Subcutaneous adipose tissue (tissue), 4 donors: Measurements from ENCODE around the gene REXO1. TPM values are rescaled to one million over a fixed set of nuclear protein-coding genes. Genes with fewer than 3 reads are reported as not detected.

Experiments
- CTCF ChIP-seq: fragments of 450-650 bp; IDR thresholded peaks from one replicate; pipeline ENCODE4 v1.5.1; 2016; ENCODE audit warnings: low read depth, mild to moderate bottlenecking, control low read depth, antibody characterized with exemption, moderate library complexity
- total RNA-seq, 4 donors: library from RNA; depleted of rRNA; stranded (reverse); fragments of >200 nt; gene quantifications; one replicate each; pipeline ENCODE4 v1.1.0, GENCODE V29; 2016

Gene REXO1
- total RNA-seq, 4 donors from 2014 or later: 12.3 to 30.5 (median 20.1) TPM

GRCh38 chr19:1827566-1828278 is 20.6 kb downstream of the REXO1 start:
- TF ChIP-seq CTCF: no peak

GRCh38 chr19:1826557-1827521 is 21.4 kb downstream of the REXO1 start:
- no peak for TF ChIP-seq CTCF

- TF ChIP-seq CTCF: no peak
Measured at GRCh38 chr19:1825909-1826556, 22.2 kb downstream of the REXO1 start.

- no peak for TF ChIP-seq CTCF
Measured at GRCh38 chr19:1824252-1824622, 24.0 kb downstream of the REXO1 start.

GRCh38 chr19:1823539-1824251 is 24.6 kb downstream of the REXO1 start:
- TF ChIP-seq CTCF: no peak

GRCh38 chr19:1823020-1823419 is 25.3 kb downstream of the REXO1 start:
- TF ChIP-seq CTCF: no peak
